ENCODE measurements around the gene ASCC1. TPM values are rescaled to one million over a fixed set of nuclear protein-coding genes. Genes with fewer than 3 reads are reported as not detected.

ASCC1 gene
- total RNA-seq, 1 donor from 2014 or later = 23.0 TPM

- no peak for DNase-seq
These were observed 150.5 kb downstream of the ASCC1 start for GRCh38 chr10:72065439-72066025.

- DNase-seq = no peak
These were observed 152.2 kb downstream of the ASCC1 start for GRCh38 chr10:72063703-72064391.

DNA sequence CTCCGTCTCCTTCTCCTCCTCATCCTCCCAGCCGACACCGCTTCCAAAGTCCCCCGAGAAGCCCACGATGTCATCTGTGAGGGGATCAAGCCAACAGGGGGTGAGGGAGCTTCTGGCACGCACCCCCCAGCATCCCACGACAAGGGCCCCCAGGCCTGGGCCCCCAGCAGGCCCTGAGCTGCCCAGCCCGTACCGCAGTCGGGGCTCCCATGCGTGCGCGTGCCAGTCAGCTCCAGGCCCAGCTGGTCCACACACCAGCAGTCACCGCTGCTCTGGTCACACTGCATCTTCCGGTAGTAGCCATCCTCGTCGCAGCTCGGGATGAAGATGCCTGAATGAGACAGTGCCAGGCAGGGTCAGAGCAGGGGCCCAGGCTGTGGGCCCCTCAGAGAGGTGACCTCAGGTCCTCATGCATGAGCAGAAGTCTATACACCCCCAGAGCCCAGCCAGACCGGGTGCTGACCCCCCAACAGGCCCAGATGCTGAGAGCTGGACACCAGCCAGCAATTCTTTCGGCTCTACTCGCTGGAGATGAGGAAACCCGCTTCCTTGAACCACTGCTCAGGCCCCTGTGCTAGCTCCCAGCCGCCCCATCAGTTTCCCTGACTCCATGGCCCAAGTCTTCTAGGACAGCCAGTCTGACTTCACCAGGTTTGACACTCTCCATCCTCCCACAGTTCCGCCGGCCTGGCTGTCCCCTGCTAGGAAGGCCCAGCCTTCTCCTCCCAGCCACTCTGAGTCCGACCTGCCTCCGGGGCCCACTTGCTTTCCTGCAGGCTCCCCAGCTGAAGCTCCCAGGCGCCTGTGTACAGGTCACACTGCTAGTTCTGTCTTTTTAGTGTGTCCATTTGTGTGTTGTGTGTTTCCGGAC, 153.0 kb downstream of the ASCC1 start:
- DNase-seq = no peak

- no peak for DNase-seq
These were observed 153.7 kb downstream of the ASCC1 start for GRCh38 chr10:72062382-72062781.

DNA sequence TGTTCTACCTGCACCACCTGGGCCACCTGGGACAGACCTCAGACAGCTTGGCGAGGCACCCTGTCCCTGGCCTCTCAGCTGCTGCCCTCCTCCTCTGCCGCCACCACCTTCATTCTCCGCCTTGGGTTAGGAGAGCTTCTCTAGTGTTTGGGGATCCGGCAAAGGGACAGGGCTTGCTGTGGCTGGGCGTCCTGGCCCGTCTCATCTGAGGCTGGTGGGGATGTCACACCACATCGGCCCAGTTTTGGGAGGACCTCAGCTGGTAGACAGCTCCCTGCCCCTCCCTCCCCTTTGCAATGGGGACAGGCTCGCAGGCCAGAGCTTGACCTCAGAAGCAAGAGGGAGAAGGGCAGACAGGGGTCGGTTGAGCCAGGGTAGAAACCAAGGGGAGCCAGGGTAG, 154.1 kb downstream of the ASCC1 start:
- DNase-seq = no peak

DNA sequence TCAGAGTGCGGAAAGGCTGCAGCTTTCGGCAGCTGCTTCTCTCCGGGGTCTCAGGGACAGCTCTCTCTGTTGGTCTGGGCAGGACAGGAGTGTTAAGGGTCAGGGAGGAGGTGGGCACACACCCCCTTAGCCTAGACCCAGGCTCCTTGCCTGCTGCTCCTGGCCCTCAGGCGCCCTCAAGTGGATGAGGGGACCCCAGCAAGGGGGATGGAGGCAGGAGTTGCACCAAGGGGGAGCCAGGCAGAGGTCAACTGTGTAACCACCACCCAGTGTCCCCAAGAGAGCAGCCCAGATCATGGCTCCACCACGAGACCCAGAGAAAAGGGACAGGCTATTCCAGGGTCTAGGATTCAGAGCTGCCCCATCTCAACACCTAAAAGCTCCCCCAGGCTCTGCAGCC, 154.6 kb downstream of the ASCC1 start:
- no peak for DNase-seq

DNA sequence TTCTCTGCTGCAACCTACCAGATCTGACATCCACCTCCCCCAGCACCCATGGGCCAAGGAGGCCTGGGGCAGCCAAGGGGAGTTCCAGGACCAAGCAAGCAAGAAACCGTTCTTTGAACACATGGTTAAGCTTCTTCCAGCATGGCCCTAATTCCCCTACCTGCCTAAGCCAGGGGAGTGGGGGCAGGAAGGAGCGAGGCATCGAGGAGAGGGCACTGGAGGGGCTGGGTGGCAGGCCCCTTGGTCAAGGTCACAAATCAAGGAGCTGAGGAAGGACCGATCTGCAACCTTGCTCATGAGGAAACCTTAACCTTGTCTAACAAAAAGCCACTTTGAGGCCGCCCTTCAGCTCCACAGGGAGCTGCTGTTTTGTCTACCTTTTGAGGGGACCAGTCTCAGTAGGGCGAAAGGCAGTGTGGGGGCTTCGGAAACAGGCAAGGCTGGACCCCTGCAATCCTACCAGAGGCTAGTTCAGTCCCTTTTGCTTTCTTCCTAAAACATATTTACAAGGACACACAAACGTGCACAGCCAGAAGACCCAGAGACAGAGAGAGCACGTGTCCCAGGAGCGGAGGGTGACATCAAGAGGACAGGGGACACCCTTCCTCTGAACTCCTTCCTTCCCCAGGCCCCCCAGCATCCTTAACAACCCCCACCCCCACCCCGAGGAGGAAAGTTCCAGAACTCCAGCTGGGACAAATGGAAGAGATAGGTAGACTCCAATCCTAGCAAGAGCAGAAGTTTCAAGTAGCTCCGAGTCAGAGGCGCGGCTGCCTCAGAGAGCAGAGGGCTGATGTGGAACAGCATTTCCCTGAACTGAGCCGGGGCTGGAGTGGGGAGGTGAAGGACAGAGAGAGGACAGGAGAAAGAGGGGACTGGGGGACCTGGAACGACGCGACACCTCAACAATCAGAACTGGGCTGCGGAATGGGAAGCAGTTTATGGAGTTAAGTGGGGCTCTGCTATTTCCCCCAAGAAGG, 155.9 kb downstream of the ASCC1 start:
- no peak for DNase-seq

DNA sequence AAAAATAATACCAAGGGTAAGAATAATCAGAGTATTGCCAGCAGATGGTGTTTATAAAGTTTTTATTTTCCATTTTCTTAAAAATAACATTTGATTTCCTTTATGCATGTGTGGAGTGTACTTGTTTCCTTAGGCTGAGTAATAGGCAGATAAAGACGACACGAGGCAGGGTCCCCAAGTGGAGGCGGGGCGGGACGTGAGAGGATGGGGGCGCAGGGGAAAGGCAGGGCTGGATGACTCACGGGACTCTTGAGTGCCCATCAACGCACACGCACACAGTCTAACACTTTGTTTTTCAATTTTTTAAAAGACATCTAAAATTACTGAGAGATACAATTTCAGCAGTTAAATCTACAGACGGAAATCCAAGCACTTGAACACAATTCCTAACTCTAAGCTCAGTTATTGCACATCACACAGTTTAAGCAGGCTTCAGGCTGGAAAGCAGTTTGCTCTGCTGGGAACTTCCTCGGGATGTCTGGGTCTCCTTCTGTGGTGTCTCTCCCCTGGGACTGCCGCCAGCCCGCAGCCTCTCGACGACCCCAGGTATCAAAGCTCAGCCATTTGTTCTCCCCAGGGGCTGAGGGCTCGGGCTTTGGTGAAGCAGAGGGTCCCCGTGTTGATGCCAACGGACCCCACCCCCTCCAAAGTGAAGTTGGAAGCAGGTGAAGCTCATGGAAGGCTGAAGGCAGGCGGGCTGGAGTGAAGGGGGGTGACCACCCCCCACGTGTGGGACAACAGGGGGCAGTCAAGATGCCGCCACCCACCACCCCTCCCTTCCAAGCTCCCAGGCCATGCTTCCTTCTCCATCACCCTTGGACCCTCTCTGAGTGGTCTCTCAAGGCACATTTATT, 156.9 kb downstream of the ASCC1 start:
- DNase-seq = no peak

DNA sequence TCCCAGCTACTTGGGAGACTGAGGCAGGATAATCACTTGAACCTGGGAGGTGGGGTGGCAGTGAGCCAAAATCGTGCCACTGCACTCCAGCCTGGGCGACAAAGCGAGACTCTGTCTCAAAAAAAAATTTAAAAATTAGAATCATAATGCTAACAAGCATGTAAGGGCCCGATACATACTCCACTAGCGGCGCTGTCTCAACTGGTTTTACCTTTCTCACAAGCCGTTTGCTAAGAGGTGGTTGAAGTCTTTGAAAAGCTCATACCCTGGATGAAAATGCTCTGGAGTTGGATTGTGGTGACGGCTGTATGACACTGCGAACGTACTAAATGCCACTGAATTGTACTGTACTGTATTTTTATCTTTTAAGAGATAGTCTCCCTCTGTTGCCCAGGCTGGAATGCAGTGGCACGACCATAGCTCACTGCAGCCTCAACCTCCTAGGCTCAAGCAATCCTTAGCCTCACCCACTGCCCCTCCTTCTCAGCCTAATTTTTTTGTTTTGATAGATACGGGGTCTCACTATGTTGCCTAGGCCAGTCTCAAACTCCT, 157.7 kb downstream of the ASCC1 start:
- no peak for DNase-seq

GRCh38 chr10:72056932-72057751, 158.9 kb downstream of the ASCC1 start:
- no peak for DNase-seq

- no peak for DNase-seq
These were observed 160.0 kb downstream of the ASCC1 start for GRCh38 chr10:72056113-72056512.

- DNase-seq = no peak
These were observed 162.4 kb downstream of the ASCC1 start for GRCh38 chr10:72053690-72054089.

DNA sequence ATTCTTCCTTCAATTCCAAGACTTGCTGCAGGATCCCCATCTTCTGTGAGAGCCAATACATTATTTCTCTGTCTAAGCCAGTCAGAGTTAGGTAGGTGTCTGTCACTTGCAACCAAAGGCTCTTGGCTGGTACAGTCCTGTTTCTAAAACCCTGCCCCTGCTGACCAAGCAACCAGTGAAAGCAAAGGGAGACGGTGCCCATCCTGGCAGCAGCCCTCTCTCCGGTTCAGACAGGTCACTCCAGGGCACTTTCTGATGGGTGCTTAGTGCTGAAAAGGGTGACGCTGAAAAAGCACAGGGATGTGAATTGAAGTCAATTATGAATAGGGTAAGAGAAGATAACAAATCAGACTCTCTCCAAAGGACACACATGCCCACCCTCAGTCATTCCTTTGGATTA, 165.2 kb downstream of the ASCC1 start:
- DNase-seq = no peak

GRCh38 chr10:72049969-72050781, 165.9 kb downstream of the ASCC1 start:
- DNase-seq = no peak

- DNase-seq = no peak
These were observed 166.6 kb downstream of the ASCC1 start for GRCh38 chr10:72049472-72049871.

GRCh38 chr10:72048450-72049124, 167.5 kb downstream of the ASCC1 start:
- DNase-seq = peak; percentile 93

All from skin of body (tissue), 2 donors.